ENCODE data around the gene AREL1.

AREL1 gene

DNA sequence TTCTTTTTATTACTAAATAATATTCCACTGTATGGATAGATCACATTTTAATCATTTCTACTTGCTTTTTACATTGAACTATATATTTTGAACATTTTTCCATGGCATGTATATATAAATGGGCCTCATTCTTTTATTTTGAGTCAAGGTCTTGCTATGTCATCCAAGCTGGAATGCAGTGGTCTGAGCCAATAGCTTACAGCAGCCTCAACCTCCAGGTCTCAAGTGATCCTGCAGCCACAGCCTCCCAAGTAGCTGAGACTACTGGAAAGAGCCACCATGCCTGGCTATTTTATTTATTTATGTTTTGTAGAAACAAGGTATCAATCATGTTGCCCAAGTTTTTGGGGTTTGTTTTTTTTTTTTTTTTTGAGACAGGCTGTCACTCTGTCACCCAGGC lies 7.6 kb upstream of the AREL1 start:
- CTCF ChIA-PET = interaction anchor here (1.7 to 2.0 kb wide), 2 partner anchors 108 to 111 kb away, joined by 3 to 12 read pairs; partner anchors contain the start of gene LTBP2
- no peak overlapping the region for H3K4me3 ChIP-seq (ENCODE audit: low read depth, low read length)
- peak; percentile 66 for DNase-seq (ENCODE audit: low read depth, low spot score)
- POLR2A ChIA-PET = no interaction called here
- TF ChIP-seq, protein P1, sequence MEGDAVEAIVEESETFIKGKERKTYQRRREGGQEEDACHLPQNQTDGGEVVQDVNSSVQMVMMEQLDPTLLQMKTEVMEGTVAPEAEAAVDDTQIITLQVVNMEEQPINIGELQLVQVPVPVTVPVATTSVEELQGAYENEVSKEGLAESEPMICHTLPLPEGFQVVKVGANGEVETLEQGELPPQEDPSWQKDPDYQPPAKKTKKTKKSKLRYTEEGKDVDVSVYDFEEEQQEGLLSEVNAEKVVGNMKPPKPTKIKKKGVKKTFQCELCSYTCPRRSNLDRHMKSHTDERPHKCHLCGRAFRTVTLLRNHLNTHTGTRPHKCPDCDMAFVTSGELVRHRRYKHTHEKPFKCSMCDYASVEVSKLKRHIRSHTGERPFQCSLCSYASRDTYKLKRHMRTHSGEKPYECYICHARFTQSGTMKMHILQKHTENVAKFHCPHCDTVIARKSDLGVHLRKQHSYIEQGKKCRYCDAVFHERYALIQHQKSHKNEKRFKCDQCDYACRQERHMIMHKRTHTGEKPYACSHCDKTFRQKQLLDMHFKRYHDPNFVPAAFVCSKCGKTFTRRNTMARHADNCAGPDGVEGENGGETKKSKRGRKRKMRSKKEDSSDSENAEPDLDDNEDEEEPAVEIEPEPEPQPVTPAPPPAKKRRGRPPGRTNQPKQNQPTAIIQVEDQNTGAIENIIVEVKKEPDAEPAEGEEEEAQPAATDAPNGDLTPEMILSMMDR (IDR thresholded peaks at IDR 0.05; ENCODE audit: insufficient read depth, low read length, missing control alignments) = no peak

DNA sequence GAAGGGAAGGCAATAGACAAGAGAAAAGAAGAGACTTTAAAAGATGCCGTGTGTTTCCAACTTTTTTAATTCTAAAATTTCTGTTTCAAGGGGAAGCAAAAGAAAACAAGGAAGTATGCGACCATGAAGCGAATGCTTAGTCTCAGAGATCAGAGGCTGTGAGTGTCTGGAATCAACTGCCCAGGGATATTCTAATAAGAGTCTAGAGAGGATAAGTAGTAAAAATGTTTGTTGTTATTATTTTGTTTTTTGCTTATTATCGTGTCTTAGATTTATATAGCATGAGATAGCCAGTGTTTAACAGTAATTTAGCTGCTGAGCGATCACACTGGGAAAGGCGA lies 485 bp upstream of the AREL1 start:
- H3K4me3 ChIP-seq (ENCODE audit: low read depth, low read length) = peak overlapping the region; percentile 92
- no peak for DNase-seq (ENCODE audit: low read depth, low spot score)
- ChIA-PET CTCF (interaction anchor here (1.5 kb wide), 1 partner anchor 101 kb away, joined by 7 read pairs; the partner anchor contains the start of gene LTBP2), POLR2A (no interaction called here)
- TF ChIP-seq, protein P1 (IDR thresholded peaks at IDR 0.05; ENCODE audit: insufficient read depth, low read length, missing control alignments) = no peak

DNA sequence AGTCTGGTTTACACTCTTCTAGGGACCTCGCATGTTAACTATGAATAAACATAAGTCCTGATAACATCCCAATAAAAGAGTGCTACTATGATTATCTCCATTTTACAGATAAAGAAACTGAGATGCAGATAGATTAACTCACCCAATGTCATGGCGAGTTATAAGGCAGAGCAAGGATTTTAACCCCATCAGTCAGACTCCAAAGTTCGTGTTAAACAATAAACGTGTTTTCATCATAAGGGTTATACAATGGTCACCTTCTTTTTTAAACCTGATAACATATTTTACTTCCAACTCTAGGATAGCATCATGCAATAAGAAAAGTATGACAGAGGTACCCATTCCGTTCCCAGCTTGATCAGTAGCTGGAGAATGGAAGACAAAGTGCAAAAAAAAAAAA lies 1.2 kb downstream of the AREL1 start:
- TF ChIP-seq, protein P1 (IDR thresholded peaks at IDR 0.05; ENCODE audit: insufficient read depth, low read length, missing control alignments) = no peak
- POLR2A ChIA-PET = no interaction called here
- no peak for DNase-seq (ENCODE audit: low read depth, low spot score)
- H3K4me3 ChIP-seq (ENCODE audit: low read depth, low read length) = peak overlapping the region; percentile 26
- CTCF ChIA-PET = interaction anchor here (1.1 to 1.5 kb wide), 3 partner anchors 95 to 103 kb away, joined by 4 to 7 read pairs (median 5); partner anchors contain the start of gene LTBP2

DNA sequence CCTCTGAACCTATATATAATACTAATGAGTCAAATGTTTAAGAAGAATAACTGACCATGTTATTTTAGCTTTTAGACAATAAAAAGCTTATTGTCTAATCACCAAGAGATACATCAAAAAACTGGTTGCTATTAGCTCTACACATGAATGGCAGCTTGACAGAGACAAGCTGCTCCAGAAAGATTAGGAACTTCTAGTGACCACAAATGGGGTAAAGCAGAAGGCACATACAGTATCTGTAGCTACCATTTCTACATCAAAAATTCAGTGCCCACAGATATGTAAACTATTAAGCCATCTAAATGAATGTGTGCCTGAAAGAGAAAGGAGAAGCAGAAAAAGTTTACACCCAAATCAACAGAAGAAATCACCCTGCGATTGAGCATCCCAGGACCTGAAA lies 2.4 kb downstream of the AREL1 start:
- CTCF ChIA-PET = interaction anchor here (1.2 kb wide), 1 partner anchor 101 kb away, joined by 5 read pairs; no protein-coding TSS in a partner anchor
- H3K4me3 ChIP-seq (ENCODE audit: low read depth, low read length) = no peak overlapping the region
- TF ChIP-seq, protein P1 (IDR thresholded peaks at IDR 0.05; ENCODE audit: insufficient read depth, low read length, missing control alignments) = no peak
- POLR2A ChIA-PET = interaction anchor here (0.7 kb wide), 1 partner anchor 95 kb away, joined by 3 read pairs; no protein-coding TSS in a partner anchor
- no peak for DNase-seq (ENCODE audit: low read depth, low spot score)

DNA sequence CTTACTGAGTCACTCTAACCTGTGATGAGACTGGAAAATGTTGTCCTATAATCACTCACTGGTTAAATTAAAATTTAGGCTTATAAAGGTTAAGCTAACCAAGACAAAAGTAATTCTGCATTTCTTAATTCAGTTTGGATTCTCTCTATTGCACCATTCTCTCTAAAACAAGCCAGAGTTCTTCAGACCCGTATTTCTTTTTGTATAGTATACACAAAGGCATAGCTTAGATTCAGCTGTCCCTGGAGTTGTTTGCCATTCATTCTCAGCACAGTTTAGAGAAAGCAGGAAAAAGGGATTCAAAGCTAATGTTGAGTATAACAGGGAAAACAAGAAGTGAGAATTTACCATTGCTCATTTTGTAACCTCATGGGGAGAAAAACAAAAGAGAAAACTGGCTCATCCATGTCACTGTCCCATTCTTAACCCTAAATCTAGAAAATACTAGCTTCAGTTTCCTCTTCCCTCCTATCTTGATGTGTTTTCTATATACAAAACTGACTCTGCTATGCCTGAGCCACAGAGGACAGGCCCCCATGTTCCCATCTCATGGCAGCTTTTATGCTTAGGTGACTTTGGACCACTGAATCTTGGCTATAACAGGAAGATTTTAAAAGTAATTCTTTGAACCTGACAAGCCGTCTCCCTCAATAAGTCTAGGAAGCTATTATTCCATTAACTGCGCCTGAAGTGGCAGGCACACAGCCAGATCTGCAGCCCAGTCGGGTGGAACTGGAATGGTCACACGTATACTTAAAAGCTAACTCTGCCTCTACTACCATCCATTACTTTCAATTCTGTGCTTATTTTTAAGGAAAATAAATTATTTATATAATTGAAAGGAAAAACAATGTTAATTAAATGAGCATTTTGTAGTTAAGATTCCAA lies 7.0 kb downstream of the AREL1 start:
- no peak overlapping the region for H3K4me3 ChIP-seq (ENCODE audit: low read depth, low read length)
- CTCF ChIA-PET = interaction anchor here (1.1 to 1.7 kb wide), 8 partner anchors 9 to 99 kb away, joined by 3 to 7 read pairs (median 4); partner anchors contain the start of gene LTBP2
- DNase-seq (ENCODE audit: low read depth, low spot score) = no peak
- TF ChIP-seq, protein P1 (IDR thresholded peaks at IDR 0.05; ENCODE audit: insufficient read depth, low read length, missing control alignments) = no peak
- POLR2A ChIA-PET = no interaction called here

DNA sequence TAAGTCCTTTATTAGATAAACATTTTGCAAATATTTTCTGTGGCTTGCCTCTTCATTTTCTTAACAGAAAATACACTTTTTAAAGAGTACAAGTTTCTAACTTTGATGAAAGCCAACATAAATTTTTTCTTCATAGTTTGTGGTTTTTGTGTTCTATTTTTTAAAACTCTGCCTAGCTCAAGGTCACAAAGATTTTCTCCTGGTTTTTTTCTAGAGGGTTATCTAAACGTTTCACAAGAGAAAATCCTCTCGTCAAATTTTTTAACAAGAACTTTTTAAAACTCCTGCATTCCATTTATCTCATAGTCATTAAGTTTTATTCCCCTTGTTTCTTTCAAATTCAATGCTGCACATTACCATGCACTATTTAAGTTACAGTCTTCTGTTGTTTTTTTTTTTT lies 8.2 kb downstream of the AREL1 start:
- ChIA-PET POLR2A (no interaction called here), CTCF (interaction anchor here (0.8 to 2.1 kb wide), 3 partner anchors 55 to 92 kb away, joined by 3 to 9 read pairs (median 3); partner anchors contain the start of gene LTBP2)
- DNase-seq (ENCODE audit: low read depth, low spot score) = peak; percentile 12
- TF ChIP-seq, protein P1 (IDR thresholded peaks at IDR 0.05; ENCODE audit: insufficient read depth, low read length, missing control alignments) = no peak
- H3K4me3 ChIP-seq (ENCODE audit: low read depth, low read length) = no peak overlapping the region

Measured in AG04449 (cell line).